ENCODE data around the gene MYO9B.
"Not testable (repeated sequence)": the region's sequence is repeated elsewhere in the genome, so short reads cannot be mapped to it uniquely, and the experiment has no call there.

The MYO9B gene

DNA sequence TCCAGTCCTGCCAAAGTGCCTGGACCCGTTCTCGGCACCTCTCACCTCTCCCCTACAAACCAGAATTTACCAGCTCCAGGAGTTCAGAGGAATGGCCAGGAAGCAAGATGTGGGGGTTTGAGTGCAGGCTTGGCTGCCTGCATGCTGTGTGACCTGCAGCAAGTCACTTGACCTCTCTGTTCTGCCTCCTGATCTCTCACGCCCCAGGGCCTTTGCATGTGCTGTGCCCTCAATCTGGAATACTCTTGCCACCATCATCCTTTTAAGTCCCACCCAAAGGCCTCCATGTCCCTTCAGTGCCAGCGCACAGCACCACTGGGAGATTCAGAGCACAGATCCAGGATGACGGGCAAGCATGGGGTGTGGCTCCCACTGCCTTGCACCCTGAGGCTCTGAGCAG, 43.4 kb downstream of the MYO9B start:
- DNase-seq (ENCODE audit: low read depth) = no peak

- no peak for DNase-seq (ENCODE audit: low read depth)
Observed at GRCh38 chr19:17121736-17122293, 46.2 kb downstream of the MYO9B start.

GRCh38 chr19:17123041-17123440, 47.5 kb downstream of the MYO9B start:
- DNase-seq (ENCODE audit: low read depth) = no peak

GRCh38 chr19:17124025-17124424, 48.4 kb downstream of the MYO9B start:
- DNase-seq (ENCODE audit: low read depth) = no peak

DNA sequence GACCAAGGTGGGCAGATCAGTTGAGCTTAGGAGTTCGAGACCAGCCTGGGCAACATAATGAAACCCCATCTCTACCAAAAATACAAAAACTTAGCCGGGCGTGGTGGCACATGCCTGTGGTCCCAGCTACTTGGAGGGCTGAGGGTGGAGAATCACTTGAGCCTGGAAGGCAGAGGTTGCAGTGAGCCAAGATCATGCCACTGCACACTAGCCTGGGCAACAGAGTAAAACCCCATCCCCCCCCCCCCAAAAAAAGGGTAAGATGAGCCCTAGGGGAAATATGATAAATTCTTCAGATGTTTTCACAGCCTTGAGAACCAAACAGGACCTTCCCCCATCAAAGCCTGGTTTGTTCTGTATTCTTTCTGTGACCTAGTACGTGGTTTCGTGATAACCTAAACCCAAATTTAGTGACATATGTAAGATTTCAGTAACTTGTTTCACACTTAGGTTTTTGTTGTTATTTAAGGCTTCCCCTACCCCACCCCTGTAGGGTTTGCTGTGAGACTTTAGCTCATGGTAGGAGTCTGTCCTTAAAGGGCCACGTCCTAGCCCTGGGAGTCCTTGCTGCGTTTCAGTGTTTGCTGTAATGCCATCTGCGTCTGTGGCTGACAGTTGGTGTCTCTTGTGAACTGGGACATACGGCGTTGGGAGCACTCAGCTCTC, 49.6 kb downstream of the MYO9B start:
- DNase-seq (ENCODE audit: low read depth) = no peak

DNA sequence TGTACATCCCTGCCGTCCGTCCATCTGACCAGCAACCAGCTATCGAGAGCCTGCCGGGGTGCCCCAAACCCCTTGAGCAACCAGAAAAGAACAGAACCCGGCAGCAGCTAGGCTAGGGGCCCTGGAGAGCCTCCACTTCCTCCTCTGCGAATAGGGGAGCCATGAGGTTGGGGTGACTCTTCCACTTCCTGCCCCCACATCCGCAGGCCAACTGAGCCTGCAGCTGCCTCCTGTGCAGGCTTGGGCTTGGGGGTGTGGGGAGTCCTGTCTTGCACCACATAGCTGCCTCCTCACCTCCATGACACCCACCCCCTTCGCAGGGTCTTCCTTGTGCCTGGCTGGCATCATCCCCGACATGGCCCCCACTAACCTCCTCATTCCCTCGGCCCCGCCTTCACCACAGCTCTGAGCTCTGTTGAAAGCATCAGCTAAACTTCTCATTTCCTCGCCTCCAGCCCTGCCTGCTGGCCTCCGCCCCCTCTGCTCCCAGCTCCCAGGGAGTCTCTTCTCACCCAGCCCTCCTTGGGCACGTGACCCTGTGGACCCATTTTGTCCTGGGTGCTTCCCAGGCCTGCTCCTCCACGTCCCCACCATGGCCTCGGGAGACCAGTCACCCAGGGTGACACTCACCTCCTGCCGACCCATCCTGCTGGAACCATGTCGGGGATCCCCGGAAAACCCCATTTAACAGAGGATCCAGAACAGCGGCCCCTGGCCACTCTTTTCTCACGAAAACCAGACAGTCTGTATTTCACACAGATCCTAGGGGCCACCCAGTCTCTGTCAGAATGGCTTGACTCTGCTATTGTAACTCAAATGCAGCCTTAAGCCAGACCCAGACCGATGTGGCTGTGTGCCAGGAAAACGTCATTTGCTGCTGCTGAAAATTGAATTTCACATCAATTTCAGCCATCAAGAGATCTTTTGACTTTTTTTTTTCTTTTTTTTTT, 50.4 kb downstream of the MYO9B start:
- DNase-seq (ENCODE audit: low read depth) = peak; percentile 43

DNA sequence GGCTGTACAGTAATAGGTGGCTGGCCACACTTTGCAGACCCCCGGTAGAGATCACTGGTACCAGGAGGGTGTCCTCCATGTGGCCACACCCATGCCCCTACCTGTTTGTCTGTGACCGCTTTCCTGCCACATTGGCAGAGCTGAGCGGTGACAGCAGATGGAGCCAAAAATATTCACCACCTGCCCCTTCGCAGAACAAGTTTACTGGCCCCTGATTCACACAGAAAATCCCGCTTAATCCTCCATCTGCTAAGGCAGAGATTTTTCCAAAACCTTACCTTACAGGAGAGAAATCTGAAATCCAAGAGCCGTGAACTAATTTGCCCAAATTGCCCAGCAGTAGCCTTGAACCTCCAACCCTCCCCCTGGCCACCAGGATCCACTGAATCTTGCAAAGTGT, 52.1 kb downstream of the MYO9B start:
- DNase-seq (ENCODE audit: low read depth) = no peak

- no peak for DNase-seq (ENCODE audit: low read depth)
Observed at GRCh38 chr19:17128403-17128802, 52.8 kb downstream of the MYO9B start.

DNA sequence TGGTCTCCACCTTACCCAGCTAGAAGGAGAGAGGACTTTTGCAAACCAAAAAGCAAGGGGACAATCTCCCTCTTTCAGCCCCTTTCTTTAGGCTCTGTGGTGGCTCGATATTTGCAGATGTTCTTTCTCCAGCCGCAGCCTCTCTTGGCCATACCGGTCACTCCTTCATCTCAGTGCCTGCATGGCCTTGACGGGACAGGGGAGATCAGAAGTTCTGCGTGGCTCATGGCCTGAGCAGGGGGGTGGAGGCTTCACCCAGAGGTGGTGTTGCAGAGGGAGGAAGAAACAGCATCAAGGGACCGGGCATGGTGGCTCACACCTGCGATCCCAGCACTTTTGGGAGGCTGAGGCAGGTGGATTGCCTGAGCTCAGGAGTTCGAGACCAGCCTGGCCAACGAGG, 53.2 kb downstream of the MYO9B start:
- DNase-seq (ENCODE audit: low read depth) = no peak

GRCh38 chr19:17129377-17129776, 53.8 kb downstream of the MYO9B start:
- no peak for DNase-seq (ENCODE audit: low read depth)

- DNase-seq (ENCODE audit: low read depth) = peak; percentile 4
Observed at GRCh38 chr19:17135001-17135853, 59.6 kb downstream of the MYO9B start.

- no peak for DNase-seq (ENCODE audit: low read depth)
Observed at GRCh38 chr19:17136021-17136420, 60.4 kb downstream of the MYO9B start.

- DNase-seq (ENCODE audit: low read depth) = no peak
Observed at GRCh38 chr19:17136617-17137016, 61.0 kb downstream of the MYO9B start.

- no peak for DNase-seq (ENCODE audit: low read depth)
Observed at GRCh38 chr19:17137417-17137816, 61.8 kb downstream of the MYO9B start.

DNA sequence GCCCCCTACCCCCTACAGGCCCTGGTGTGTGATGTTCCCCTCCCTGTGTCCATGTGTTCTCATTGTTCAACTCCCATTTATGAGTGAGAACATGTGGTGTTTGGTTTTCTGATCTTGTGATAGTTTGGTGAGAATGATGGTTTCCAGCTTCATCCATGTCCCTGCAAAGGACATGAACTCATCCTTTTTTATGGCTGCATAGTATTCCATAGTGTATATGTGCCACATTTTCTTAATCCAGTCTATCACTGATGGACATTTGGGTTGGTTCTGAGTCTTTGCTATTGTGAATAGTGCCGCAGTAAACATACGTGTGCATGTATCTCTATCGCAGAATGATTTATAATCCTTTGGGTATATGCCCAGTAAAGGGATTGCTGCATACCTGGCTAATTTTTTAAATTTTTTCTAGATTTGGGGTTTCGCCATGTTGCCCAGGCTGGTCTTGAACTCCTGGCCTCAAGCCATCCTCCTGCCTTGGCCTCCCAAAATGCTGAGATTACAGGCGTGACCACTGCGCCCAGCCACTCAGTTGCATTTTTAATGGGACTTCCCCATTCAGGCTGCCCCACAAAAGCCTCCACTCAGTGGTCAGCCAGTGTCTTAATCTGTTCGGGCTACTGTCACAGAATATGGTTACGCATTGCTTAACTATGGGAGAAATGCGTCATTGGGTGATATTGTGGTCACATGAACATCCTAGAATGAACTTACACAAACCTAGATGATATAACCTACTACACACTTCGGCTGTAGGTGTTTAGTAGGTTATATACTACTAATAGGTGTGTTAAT, 62.7 kb downstream of the MYO9B start:
- DNase-seq (ENCODE audit: low read depth) = not testable (repeated sequence)

DNA sequence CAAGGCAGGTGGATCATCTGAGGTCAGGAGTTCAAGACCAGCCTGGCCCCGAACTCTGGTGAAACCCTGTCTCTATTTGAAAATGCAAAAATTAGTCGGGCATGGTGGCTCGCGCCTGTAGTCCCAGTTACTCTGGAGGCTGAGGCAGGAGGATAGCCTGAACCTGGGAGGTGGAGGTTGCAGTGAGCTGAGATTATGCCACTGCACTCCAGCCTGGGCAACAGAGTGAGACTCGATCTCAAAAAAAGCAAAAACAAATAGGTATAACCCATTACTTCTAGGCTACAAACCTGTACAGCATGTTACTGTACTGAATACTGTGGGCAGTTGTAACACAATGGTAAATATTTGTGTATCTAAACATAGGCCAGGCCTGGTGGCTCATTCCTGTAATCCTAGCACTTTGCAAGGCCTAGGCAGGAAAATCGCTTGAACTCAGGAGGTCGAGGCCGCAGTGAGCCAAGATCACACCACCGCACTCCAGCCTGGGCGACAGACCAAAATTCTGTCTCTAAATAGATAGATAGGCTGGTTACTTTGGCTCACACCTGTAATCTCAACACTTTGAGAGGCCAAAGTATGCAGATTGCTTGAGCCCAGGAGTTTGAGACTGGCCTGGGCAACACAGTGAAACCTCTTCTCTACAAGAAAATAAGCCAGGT, 63.5 kb downstream of the MYO9B start:
- DNase-seq (ENCODE audit: low read depth) = no peak

GRCh38 chr19:17144771-17145170, 69.2 kb downstream of the MYO9B start:
- not testable (repeated sequence) for DNase-seq (ENCODE audit: low read depth)

DNA sequence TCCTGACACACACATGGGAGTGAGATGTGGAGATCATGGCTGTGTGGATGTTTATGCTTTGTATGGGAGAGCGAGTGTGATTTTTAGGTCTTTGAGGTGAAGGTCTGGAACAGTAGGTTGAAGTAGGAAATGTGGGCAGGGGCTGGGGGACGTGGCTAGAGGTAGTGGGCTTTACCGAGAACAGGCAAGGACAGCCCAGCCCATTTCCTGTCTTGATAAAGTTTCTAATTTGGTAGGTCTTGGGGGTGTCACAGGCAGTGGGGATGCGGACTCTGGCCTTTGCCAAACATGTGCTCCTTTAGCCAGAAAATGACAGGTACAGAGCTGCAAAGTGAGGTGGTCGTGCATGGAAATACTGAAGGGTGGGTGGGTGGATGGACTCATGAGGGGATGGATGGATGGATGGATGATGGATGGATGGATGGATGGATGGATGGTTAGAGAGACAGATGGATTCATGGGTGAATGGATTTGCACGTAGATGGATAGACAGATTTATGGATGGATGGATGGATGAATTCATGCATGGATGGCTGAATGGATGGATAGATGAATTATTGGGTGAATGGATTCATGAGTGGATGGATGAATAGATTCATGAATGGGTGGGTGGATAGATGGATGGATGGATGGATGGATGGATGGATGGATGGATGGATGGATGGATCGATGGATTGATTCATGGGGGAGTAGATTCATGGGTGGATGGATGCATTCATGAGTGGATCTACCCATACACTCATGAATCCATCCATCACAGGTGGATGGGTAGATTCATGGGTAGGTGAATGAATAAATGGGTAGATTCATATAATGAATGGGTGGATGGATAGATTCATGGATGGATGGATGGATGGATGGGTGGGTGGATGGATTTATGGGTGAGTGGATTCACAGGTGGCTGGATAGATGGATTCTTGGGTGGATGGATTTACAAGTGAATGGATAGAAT, 70.2 kb downstream of the MYO9B start:
- no peak for DNase-seq (ENCODE audit: low read depth)

- DNase-seq (ENCODE audit: low read depth) = no peak
Observed at GRCh38 chr19:17148130-17148529, 72.6 kb downstream of the MYO9B start.

All from stimulated activated CD8-positive, alpha-beta memory T cell treated with anti-CD3 and anti-CD28 coated beads, Interleukin-7, amount 100 ng/mL, for 24 hours (primary cell).